ENCODE measurements around the gene ATP11A. TPM values are rescaled to one million over a fixed set of nuclear protein-coding genes. Genes with fewer than 3 reads are reported as not detected.
"Not testable (repeated sequence)": the region's sequence is repeated elsewhere in the genome, so short reads cannot be mapped to it uniquely, and the experiment has no call there.

The ATP11A gene
- total RNA-seq, 4 donors from 2014 or later: 23.3 to 35.5 (median 31.1) TPM

GRCh38 chr13:112671359-112671758 lies 18.5 kb upstream of the ATP11A start:
- 86 to 88% methylated on average over 10 of the region's 10 CpGs for WGBS, 2 donors
- TF ChIP-seq POLR2A (IDR thresholded peaks at IDR 0.05): no peak
- peak in 1 of 2 donors; percentile 34 for DNase-seq (ENCODE audit: low spot score in 2 of 2)
- no peak overlapping the region for H3K4me3 ChIP-seq (ENCODE audit: low read depth, poor library complexity, severe bottlenecking)
- intact Hi-C loops (cut with DNase I; ENCODE audit: low total_unique reads): no loop called here

DNA sequence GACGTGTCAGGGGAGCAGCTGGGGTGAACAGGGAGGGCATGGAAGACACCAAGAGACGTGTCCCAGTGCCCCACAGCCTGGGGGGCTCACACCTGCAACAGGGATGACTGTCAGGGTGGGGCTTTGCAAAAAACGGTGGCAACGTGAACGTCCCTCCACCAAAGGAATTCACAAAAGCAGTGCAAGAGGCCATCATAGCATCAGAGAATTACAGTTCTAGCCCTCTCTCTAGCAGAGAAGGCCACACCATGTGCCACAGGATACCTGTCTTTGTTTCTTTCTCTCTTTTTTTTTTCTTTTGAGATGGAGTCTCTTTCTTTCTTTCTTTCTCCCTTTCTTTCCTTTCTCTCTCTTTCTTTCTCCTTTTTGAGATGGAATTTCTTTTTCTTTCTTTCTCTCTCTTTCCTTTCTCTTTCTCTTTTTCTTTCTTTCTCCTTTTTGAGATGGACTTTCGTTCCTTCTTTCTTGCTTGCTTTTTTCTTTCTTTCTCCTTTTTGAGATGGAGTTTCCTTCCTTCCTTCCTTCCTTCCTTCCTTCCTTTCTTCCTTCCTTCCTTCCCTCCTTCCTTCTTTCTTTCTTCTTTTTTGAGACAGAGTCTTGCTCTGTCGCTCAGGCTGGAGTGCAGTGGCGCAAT lies 17.1 kb upstream of the ATP11A start:
- TF ChIP-seq POLR2A (IDR thresholded peaks at IDR 0.05): no peak
- no peak for TF ChIP-seq CTCF (IDR thresholded peaks at IDR 0.05)
- intact Hi-C loops (cut with DNase I; ENCODE audit: low total_unique reads): no loop called here
- WGBS, 2 donors: 65 to 82% methylated on average over 8 of the region's 8 CpGs
- no peak overlapping the region for H3K4me3 ChIP-seq (ENCODE audit: low read depth, poor library complexity, severe bottlenecking)
- peak in 1 of 2 donors; percentile 57 for DNase-seq (ENCODE audit: low spot score in 2 of 2)

GRCh38 chr13:112674412-112675365 lies 15.1 kb upstream of the ATP11A start:
- TF ChIP-seq CTCF (IDR thresholded peaks at IDR 0.05): no peak
- no peak for TF ChIP-seq POLR2A (IDR thresholded peaks at IDR 0.05)
- intact Hi-C loops (cut with DNase I; ENCODE audit: low total_unique reads): no loop called here
- DNase-seq (ENCODE audit: low spot score in 2 of 2): peak in 1 of 2 donors; percentile 68
- H3K4me3 ChIP-seq (ENCODE audit: low read depth, poor library complexity, severe bottlenecking): no peak overlapping the region
- WGBS, 2 donors: 80 to 84% methylated on average over 15 of the region's 15 CpGs

DNA sequence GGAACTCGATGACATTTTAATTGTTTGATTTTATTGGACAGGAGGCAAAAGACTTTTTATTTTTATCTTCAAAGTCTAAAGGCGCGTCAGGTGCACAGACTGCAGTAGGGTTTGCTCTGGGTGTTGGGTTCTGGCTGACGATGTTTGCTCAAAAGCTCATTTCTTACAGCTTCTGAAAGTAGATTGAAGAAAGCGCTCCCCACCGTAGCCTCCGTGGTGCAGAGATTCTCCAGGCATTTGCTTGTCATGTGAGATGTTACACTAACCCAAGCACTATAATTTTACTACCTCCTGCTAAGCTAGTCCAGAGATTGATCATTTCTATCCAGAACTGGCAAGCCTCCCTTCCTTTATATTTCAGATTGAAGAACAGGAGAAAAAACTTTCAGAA lies 14.5 kb upstream of the ATP11A start:
- 75 to 85% methylated on average over 7 of the region's 7 CpGs for WGBS, 2 donors
- no peak overlapping the region for H3K4me3 ChIP-seq (ENCODE audit: low read depth, poor library complexity, severe bottlenecking)
- TF ChIP-seq CTCF (IDR thresholded peaks at IDR 0.05) (no peak), POLR2A (IDR thresholded peaks at IDR 0.05) (no peak)
- intact Hi-C loops (cut with DNase I; ENCODE audit: low total_unique reads): no loop called here
- DNase-seq (ENCODE audit: low spot score in 2 of 2): peak in 1 of 2 donors; percentile 45

- H3K4me3 ChIP-seq (ENCODE audit: low read depth, poor library complexity, severe bottlenecking); intact Hi-C loops (cut with DNase I; ENCODE audit: low total_unique reads): not testable (repeated sequence)
- 83 to 88% methylated on average over 9 of the region's 9 CpGs for WGBS, 2 donors
- peak in 1 of 2 donors; percentile 58 for DNase-seq (ENCODE audit: low spot score in 2 of 2)
These were observed 12.3 kb upstream of the ATP11A start for GRCh38 chr13:112677421-112677962.

DNA sequence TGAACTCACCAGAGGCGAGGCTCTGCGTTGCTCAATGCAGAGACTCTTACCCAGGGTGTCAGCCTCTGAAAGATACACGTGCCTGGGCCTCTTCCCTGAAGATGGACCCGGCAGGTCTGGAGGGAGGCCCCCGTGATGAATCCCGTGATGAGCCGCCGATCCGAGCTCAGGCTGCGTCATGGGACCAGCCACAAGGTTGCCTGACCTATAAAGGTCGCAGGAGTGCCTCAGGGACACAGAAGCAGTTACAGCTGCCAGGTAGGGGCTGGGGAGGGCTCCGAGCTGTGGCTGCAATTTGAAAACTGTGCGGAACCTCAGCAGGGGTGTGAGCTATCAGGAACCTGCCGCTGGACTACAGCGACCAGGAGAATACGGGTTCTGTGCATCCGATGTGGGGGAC lies 10.5 kb upstream of the ATP11A start:
- 92 to 93% methylated on average over 17 of the region's 17 CpGs for WGBS, 2 donors
- H3K4me3 ChIP-seq (ENCODE audit: low read depth, poor library complexity, severe bottlenecking): no peak overlapping the region
- intact Hi-C loops (cut with DNase I; ENCODE audit: low total_unique reads): no loop called here
- TF ChIP-seq POLR2A (IDR thresholded peaks at IDR 0.05): no peak
- TF ChIP-seq CTCF (IDR thresholded peaks at IDR 0.05): no peak
- DNase-seq (ENCODE audit: low spot score in 2 of 2): peak in 1 of 2 donors; percentile 77
